Measurements from ENCODE around the gene RAP2A.
A peak's percentile ranks its signal among the peaks of the same experiment; 100 is the strongest.

The RAP2A gene

GRCh38 chr13:97495678-97496077 lies 61.7 kb downstream of the RAP2A start:
- no peak for DNase-seq (ENCODE audit: low spot score)

GRCh38 chr13:97496511-97496910 lies 62.5 kb downstream of the RAP2A start:
- DNase-seq (ENCODE audit: low spot score), result no peak

- DNase-seq (ENCODE audit: low spot score), result no peak
These were observed 63.4 kb downstream of the RAP2A start for GRCh38 chr13:97497400-97497799.

GRCh38 chr13:97498419-97498818 lies 64.5 kb downstream of the RAP2A start:
- no peak for DNase-seq (ENCODE audit: low spot score)

- DNase-seq (ENCODE audit: low spot score), result no peak
These were observed 65.2 kb downstream of the RAP2A start for GRCh38 chr13:97499181-97499580.

GRCh38 chr13:97502181-97502580 lies 68.2 kb downstream of the RAP2A start:
- DNase-seq (ENCODE audit: low spot score), result no peak

GRCh38 chr13:97502706-97503105 lies 68.7 kb downstream of the RAP2A start:
- no peak for DNase-seq (ENCODE audit: low spot score)

GRCh38 chr13:97505017-97505416 lies 71.0 kb downstream of the RAP2A start:
- no peak for DNase-seq (ENCODE audit: low spot score)

- DNase-seq (ENCODE audit: low spot score), result peak; percentile 14
These were observed 72.5 kb downstream of the RAP2A start for GRCh38 chr13:97506511-97506910.

- DNase-seq (ENCODE audit: low spot score), result no peak
These were observed 78.8 kb downstream of the RAP2A start for GRCh38 chr13:97512732-97513131.

- DNase-seq (ENCODE audit: low spot score), result no peak
These were observed 81.7 kb downstream of the RAP2A start for GRCh38 chr13:97515643-97516042.

- no peak for DNase-seq (ENCODE audit: low spot score)
These were observed 84.0 kb downstream of the RAP2A start for GRCh38 chr13:97517967-97518366.
